ENCODE results near the gene ARL8B.

GRCh38 chr3:5181469-5182141 lies 59.5 kb downstream of the ARL8B start:
- TF ChIP-seq DLX4 (CRISPR knock-in tag; IDR thresholded peaks at IDR 0.05) (no peak), CC2D1A (IDR thresholded peaks at IDR 0.05) (no peak), CEBPZ (IDR thresholded peaks at IDR 0.05; ENCODE audit: borderline replicate concordance, low read depth, low read length) (no peak), CBX8 (IDR thresholded peaks at IDR 0.05; ENCODE audit: borderline replicate concordance, extremely low read depth, low read depth, low read length, poor library complexity, severe bottlenecking) (no peak)

All from K562 (cell line).